ENCODE results near the gene PLA2R1. TPM values are rescaled to one million over a fixed set of nuclear protein-coding genes. Genes with fewer than 3 reads are reported as not detected.

Gene PLA2R1
- total and polyA plus RNA-seq, 10 of the 15 experiments (the other 5 are each of a cell fraction or from before 2014, with no cell fraction given) = 0.01 to 0.05 (median 0.02) TPM; not detected in 6

DNA sequence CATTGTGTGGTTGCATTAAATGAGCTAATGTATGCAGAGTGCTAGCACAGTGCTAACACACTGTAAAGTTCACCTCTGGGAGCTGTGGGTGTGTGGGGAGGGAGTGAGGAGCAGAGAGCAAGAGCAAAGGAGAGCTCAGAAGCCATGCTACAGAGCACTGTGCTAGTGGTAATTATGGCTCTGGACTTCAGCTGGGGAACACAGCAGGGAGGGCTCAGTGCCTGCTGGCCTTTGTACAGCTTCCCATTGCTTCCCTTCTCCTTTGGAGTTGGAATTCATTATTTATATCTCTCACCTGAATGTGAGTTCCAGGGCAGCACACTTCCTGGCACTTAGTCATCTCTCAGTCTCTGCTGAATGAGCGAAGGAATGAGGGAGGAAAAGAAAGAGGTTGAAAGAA, 2.5 kb upstream of the PLA2R1 start:
- DNase-seq (ENCODE audit: low read depth, low spot score) (no peak), ATAC-seq (no peak), FAIRE-seq (no peak)
- no peak overlapping the region for H3K4me2 ChIP-seq (ENCODE audit: control insufficient read depth, insufficient read depth)
- no peaks in the 10 kb centered on the region for H4K20me1 ChIP-seq (ENCODE audit: control insufficient read depth, insufficient read depth)
- H3K79me2 ChIP-seq (ENCODE audit: control insufficient read depth, insufficient read depth, low read length) = no peaks in the 10 kb centered on the region
- H3K36me3 ChIP-seq (ENCODE audit: control insufficient read depth in 2 of 2, insufficient read depth in 2 of 2, low read length in 1 of 2) = no peaks in the 10 kb centered on the region
- no TSS peak for BruUV-seq (replicated peaks)
- no peak overlapping the region for H3K9ac ChIP-seq (ENCODE audit: control insufficient read depth, insufficient read depth, low read length)
- SMC1A ChIA-PET (ENCODE audit: uncharacterized antibody, unreplicated experiment) = no interaction called here
- RAD21 ChIA-PET (ENCODE audit: unreplicated experiment) = no interaction called here
- intact Hi-C loops (cut with micrococcal nuclease; ENCODE audit: unreplicated experiment) (no loop called here), in situ Hi-C loops (cut with MboI) (no loop called here)
- H3K9me3 ChIP-seq (replicated peaks; ENCODE audit: control insufficient read depth, insufficient read depth, low read length) = no peaks in the 10 kb centered on the region; the same call in 2 of the 3 replicates
- H3K27me3 ChIP-seq (replicated peaks in 1 of 2; ENCODE audit: control insufficient read depth in 2 of 2, insufficient read depth in 2 of 2, low read length in 1 of 2) = peaks cover 6 to 11% of the 10 kb centered on the region in 2 experiments
- CTCF ChIA-PET = interaction anchor here (0.9 kb wide), 1 partner anchor 45 kb away, joined by 4 read pairs; no protein-coding TSS in a partner anchor
- no peaks in the 10 kb centered on the region for H3K4me1 ChIP-seq (ENCODE audit: control insufficient read depth, insufficient read depth, low read length)
- H3K4me3 ChIP-seq = no peak overlapping the region
- H3K27ac ChIP-seq (ENCODE audit: control insufficient read depth, insufficient read depth) = no peak overlapping the region
- POLR2A ChIA-PET = no interaction called here
- no peak overlapping the region for H2AFZ ChIP-seq (ENCODE audit: control insufficient read depth, low read depth, low read length)
- TF ChIP-seq, protein P1, sequence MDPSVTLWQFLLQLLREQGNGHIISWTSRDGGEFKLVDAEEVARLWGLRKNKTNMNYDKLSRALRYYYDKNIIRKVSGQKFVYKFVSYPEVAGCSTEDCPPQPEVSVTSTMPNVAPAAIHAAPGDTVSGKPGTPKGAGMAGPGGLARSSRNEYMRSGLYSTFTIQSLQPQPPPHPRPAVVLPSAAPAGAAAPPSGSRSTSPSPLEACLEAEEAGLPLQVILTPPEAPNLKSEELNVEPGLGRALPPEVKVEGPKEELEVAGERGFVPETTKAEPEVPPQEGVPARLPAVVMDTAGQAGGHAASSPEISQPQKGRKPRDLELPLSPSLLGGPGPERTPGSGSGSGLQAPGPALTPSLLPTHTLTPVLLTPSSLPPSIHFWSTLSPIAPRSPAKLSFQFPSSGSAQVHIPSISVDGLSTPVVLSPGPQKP (IDR thresholded peaks at IDR 0.05; ENCODE audit: low read depth, low read length) = no peak
- TF ChIP-seq BACH1 (IDR thresholded peaks at IDR 0.05; ENCODE audit: borderline replicate concordance) = no peak
- TF ChIP-seq, protein P2, sequence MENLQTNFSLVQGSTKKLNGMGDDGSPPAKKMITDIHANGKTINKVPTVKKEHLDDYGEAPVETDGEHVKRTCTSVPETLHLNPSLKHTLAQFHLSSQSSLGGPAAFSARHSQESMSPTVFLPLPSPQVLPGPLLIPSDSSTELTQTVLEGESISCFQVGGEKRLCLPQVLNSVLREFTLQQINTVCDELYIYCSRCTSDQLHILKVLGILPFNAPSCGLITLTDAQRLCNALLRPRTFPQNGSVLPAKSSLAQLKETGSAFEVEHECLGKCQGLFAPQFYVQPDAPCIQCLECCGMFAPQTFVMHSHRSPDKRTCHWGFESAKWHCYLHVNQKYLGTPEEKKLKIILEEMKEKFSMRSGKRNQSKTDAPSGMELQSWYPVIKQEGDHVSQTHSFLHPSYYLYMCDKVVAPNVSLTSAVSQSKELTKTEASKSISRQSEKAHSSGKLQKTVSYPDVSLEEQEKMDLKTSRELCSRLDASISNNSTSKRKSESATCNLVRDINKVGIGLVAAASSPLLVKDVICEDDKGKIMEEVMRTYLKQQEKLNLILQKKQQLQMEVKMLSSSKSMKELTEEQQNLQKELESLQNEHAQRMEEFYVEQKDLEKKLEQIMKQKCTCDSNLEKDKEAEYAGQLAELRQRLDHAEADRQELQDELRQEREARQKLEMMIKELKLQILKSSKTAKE (IDR thresholded peaks at IDR 0.05; ENCODE audit: low read depth, poor library complexity, severe bottlenecking) = no peak
- TF ChIP-seq SREBF1 (IDR thresholded peaks at IDR 0.05; ENCODE audit: low read length) = no peak
- TF ChIP-seq RELA (IDR thresholded peaks at IDR 0.05; ENCODE audit: borderline replicate concordance, partially characterized antibody) = no peak
- TF ChIP-seq CHD1 (IDR thresholded peaks at IDR 0.05; ENCODE audit: low read depth, low read length) = no peak
- TF ChIP-seq SREBF2 (IDR thresholded peaks at IDR 0.05; ENCODE audit: low read length) = no peak
- TF ChIP-seq TAF1 (IDR thresholded peaks at IDR 0.05; ENCODE audit: borderline replicate concordance, low read depth, low read length) = no peak
- no peak for TF ChIP-seq ETV6 (conservative IDR thresholded peaks at IDR 0.05 in 1 of 2, IDR thresholded peaks at IDR 0.05 in 1 of 2; ENCODE audit: borderline replicate concordance in 1 of 2, low read depth in 1 of 2)
- TF ChIP-seq SMAD1 (IDR thresholded peaks at IDR 0.05; ENCODE audit: low read depth, partially characterized antibody) = no peak
- no peak for TF ChIP-seq CREM (IDR thresholded peaks at IDR 0.05; ENCODE audit: low read depth)
- no peak for TF ChIP-seq ESRRA (IDR thresholded peaks at IDR 0.05; ENCODE audit: low read length)
- no peak for TF ChIP-seq IRF4 (IDR thresholded peaks at IDR 0.05; ENCODE audit: low read depth, low read length)
- no peak for TF ChIP-seq PAX8 (IDR thresholded peaks at IDR 0.05)
- 38% methylated on average over 1 of the region's 1 CpG for WGBS (ENCODE audit: insufficient coverage, insufficient replicate concordance, low lambda C conversion rate, missing lambda C conversion rate)
